ENCODE data around the gene HJURP. TPM values are rescaled to one million over a fixed set of nuclear protein-coding genes. Genes with fewer than 3 reads are reported as not detected.
A peak's percentile ranks its signal among the peaks of the same experiment; 100 is the strongest.

Gene HJURP
- total RNA-seq, 3 donors from 2014 or later = 4.3 to 6.2 (median 5.8) TPM

- ATAC-seq (no peak), DNase-seq (no peak)
- Mint-ChIP-seq H3K36me3 (ENCODE audit: insufficient read depth) (no peaks in the 10 kb centered on the region), H3K27me3 (ENCODE audit: low read depth) (peaks cover 2% of the 10 kb centered on the region), H3K9me3 (no peaks in the 10 kb centered on the region), H3K4me1 (ENCODE audit: low read depth) (peaks cover 20% of the 10 kb centered on the region), H3K4me3 (peak overlapping the region; percentile 52)
Measured at GRCh38 chr2:233856184-233856583, 1.8 kb upstream of the HJURP start.

GRCh38 chr2:233855345-233855744 lies 1.0 kb upstream of the HJURP start:
- H3K9me3 Mint-ChIP-seq = no peaks in the 10 kb centered on the region
- no peak for ATAC-seq
- no peak for DNase-seq
- peaks cover 2% of the 10 kb centered on the region for H3K27me3 Mint-ChIP-seq (ENCODE audit: low read depth)
- H3K36me3 Mint-ChIP-seq (ENCODE audit: insufficient read depth) = no peaks in the 10 kb centered on the region
- H3K4me3 Mint-ChIP-seq = peak overlapping the region; percentile 95
- peaks cover 20% of the 10 kb centered on the region for H3K4me1 Mint-ChIP-seq (ENCODE audit: low read depth)

- no peaks in the 10 kb centered on the region for H3K36me3 Mint-ChIP-seq (ENCODE audit: insufficient read depth)
Measured at GRCh38 chr2:233853883-233854240, 473 bp downstream of the HJURP start.

GRCh38 chr2:233853353-233853752 lies 982 bp downstream of the HJURP start:
- Mint-ChIP-seq H3K36me3 (ENCODE audit: insufficient read depth) (no peaks in the 10 kb centered on the region), H3K4me3 (peak overlapping the region; percentile 95), H3K9me3 (no peaks in the 10 kb centered on the region), H3K27me3 (ENCODE audit: low read depth) (peaks cover 2% of the 10 kb centered on the region), H3K4me1 (ENCODE audit: low read depth) (peaks cover 20% of the 10 kb centered on the region)
- ATAC-seq (no peak), DNase-seq (no peak)

More at GRCh38 chr2:233853883-233854240, 473 bp downstream of the HJURP start:
- ATAC-seq = peak; percentile 1 to 6
- Mint-ChIP-seq H3K9me3 (no peaks in the 10 kb centered on the region), H3K4me1 (ENCODE audit: low read depth) (peaks cover 20% of the 10 kb centered on the region), H3K27me3 (ENCODE audit: low read depth) (peaks cover 2% of the 10 kb centered on the region), H3K4me3 (peak overlapping the region; percentile 95)
- no peak for DNase-seq

GRCh38 chr2:233852056-233852455 lies 2.3 kb downstream of the HJURP start:
- peaks cover 20% of the 10 kb centered on the region for H3K4me1 Mint-ChIP-seq (ENCODE audit: low read depth)
- H3K4me3 Mint-ChIP-seq = no peak overlapping the region
- no peaks in the 10 kb centered on the region for H3K9me3 Mint-ChIP-seq
- no peaks in the 10 kb centered on the region for H3K36me3 Mint-ChIP-seq (ENCODE audit: insufficient read depth)
- ATAC-seq (no peak), DNase-seq (no peak)
- peaks cover 2% of the 10 kb centered on the region for H3K27me3 Mint-ChIP-seq (ENCODE audit: low read depth)

- H3K4me1 Mint-ChIP-seq (ENCODE audit: low read depth) = peaks cover 18% of the 10 kb centered on the region
- no peaks in the 10 kb centered on the region for H3K9me3 Mint-ChIP-seq
- H3K4me3 Mint-ChIP-seq = no peak overlapping the region
- no peaks in the 10 kb centered on the region for H3K36me3 Mint-ChIP-seq (ENCODE audit: insufficient read depth)
- peaks cover 2% of the 10 kb centered on the region for H3K27me3 Mint-ChIP-seq (ENCODE audit: low read depth)
- ATAC-seq (no peak), DNase-seq (no peak)
Measured at GRCh38 chr2:233851169-233851568, 3.2 kb downstream of the HJURP start.

GRCh38 chr2:233850745-233851144 lies 3.6 kb downstream of the HJURP start:
- Mint-ChIP-seq H3K4me3 (no peak overlapping the region), H3K36me3 (ENCODE audit: insufficient read depth) (no peaks in the 10 kb centered on the region)
- no peak for ATAC-seq

GRCh38 chr2:233849607-233850271 lies 4.6 kb downstream of the HJURP start:
- peaks cover 13% of the 10 kb centered on the region for H3K4me1 Mint-ChIP-seq (ENCODE audit: low read depth)

More at GRCh38 chr2:233850745-233851144, 3.6 kb downstream of the HJURP start:
- Mint-ChIP-seq H3K27me3 (ENCODE audit: low read depth) (peaks cover 2% of the 10 kb centered on the region), H3K4me1 (ENCODE audit: low read depth) (peaks cover 18% of the 10 kb centered on the region), H3K9me3 (no peaks in the 10 kb centered on the region)
- DNase-seq = no peak

GRCh38 chr2:233848276-233848675 lies 6.1 kb downstream of the HJURP start:
- no peaks in the 10 kb centered on the region for H3K36me3 Mint-ChIP-seq (ENCODE audit: insufficient read depth)
- ATAC-seq = no peak
- H3K4me1 Mint-ChIP-seq (ENCODE audit: low read depth) = peaks cover 4% of the 10 kb centered on the region

More at GRCh38 chr2:233849607-233850271, 4.6 kb downstream of the HJURP start:
- ATAC-seq = no peak
- no peak for DNase-seq
- H3K4me3 Mint-ChIP-seq = no peak overlapping the region
- no peaks in the 10 kb centered on the region for H3K36me3 Mint-ChIP-seq (ENCODE audit: insufficient read depth)
- H3K9me3 Mint-ChIP-seq = no peaks in the 10 kb centered on the region
- H3K27me3 Mint-ChIP-seq (ENCODE audit: low read depth) = peaks cover 2% of the 10 kb centered on the region

GRCh38 chr2:233847248-233847898 lies 7.0 kb downstream of the HJURP start:
- Mint-ChIP-seq H3K4me1 (ENCODE audit: low read depth) (no peaks in the 10 kb centered on the region), H3K4me3 (no peak overlapping the region), H3K27me3 (ENCODE audit: low read depth) (no peaks in the 10 kb centered on the region), H3K36me3 (ENCODE audit: insufficient read depth) (no peaks in the 10 kb centered on the region), H3K9me3 (no peaks in the 10 kb centered on the region)
- ATAC-seq (no peak), DNase-seq (no peak)

More at GRCh38 chr2:233848276-233848675, 6.1 kb downstream of the HJURP start:
- no peaks in the 10 kb centered on the region for H3K27me3 Mint-ChIP-seq (ENCODE audit: low read depth)
- no peak for DNase-seq
- H3K4me3 Mint-ChIP-seq = no peak overlapping the region
- H3K9me3 Mint-ChIP-seq = no peaks in the 10 kb centered on the region

- no peaks in the 10 kb centered on the region for H3K27me3 Mint-ChIP-seq (ENCODE audit: low read depth)
- H3K36me3 Mint-ChIP-seq (ENCODE audit: insufficient read depth) = no peaks in the 10 kb centered on the region
- no peaks in the 10 kb centered on the region for H3K9me3 Mint-ChIP-seq
- no peak for DNase-seq
- no peak for ATAC-seq
- H3K4me1 Mint-ChIP-seq (ENCODE audit: low read depth) = no peaks in the 10 kb centered on the region
- H3K4me3 Mint-ChIP-seq = no peak overlapping the region
Measured at GRCh38 chr2:233846387-233847247, 7.7 kb downstream of the HJURP start.

GRCh38 chr2:233845301-233846060 lies 8.9 kb downstream of the HJURP start:
- DNase-seq = no peak
- ATAC-seq = no peak
- no peaks in the 10 kb centered on the region for H3K27me3 Mint-ChIP-seq (ENCODE audit: low read depth)
- H3K36me3 Mint-ChIP-seq (ENCODE audit: insufficient read depth) = no peaks in the 10 kb centered on the region
- no peak overlapping the region for H3K4me3 Mint-ChIP-seq
- no peaks in the 10 kb centered on the region for H3K4me1 Mint-ChIP-seq (ENCODE audit: low read depth)
- no peaks in the 10 kb centered on the region for H3K9me3 Mint-ChIP-seq

GRCh38 chr2:233844836-233845235 lies 9.5 kb downstream of the HJURP start:
- no peaks in the 10 kb centered on the region for H3K36me3 Mint-ChIP-seq (ENCODE audit: insufficient read depth)
- no peak for DNase-seq
- no peaks in the 10 kb centered on the region for H3K27me3 Mint-ChIP-seq (ENCODE audit: low read depth)
- H3K4me3 Mint-ChIP-seq = no peak overlapping the region
- no peaks in the 10 kb centered on the region for H3K4me1 Mint-ChIP-seq (ENCODE audit: low read depth)
- no peak for ATAC-seq
- no peaks in the 10 kb centered on the region for H3K9me3 Mint-ChIP-seq
